Measurements from ENCODE around the gene CAMK2G.

DNA sequence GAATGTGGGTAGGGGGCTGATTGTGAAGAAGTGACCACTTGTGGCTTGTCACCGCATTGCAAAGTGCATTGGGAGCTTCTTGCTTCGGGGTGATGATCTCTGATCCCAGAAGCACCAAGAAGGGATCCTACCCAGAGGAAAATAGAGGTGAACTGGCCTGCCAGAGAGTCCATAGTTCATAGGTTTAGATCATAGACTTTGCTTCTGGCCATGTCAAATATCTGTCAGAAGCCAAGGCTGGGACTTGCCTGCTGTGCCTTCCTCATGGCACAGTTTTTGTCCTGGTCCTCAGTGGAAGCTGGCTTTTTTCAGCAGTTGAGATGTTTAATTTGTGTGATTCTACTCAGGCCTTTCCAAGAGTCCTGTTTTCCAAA, 87.9 kb downstream of the CAMK2G start:
- TF ChIP-seq, protein P1, sequence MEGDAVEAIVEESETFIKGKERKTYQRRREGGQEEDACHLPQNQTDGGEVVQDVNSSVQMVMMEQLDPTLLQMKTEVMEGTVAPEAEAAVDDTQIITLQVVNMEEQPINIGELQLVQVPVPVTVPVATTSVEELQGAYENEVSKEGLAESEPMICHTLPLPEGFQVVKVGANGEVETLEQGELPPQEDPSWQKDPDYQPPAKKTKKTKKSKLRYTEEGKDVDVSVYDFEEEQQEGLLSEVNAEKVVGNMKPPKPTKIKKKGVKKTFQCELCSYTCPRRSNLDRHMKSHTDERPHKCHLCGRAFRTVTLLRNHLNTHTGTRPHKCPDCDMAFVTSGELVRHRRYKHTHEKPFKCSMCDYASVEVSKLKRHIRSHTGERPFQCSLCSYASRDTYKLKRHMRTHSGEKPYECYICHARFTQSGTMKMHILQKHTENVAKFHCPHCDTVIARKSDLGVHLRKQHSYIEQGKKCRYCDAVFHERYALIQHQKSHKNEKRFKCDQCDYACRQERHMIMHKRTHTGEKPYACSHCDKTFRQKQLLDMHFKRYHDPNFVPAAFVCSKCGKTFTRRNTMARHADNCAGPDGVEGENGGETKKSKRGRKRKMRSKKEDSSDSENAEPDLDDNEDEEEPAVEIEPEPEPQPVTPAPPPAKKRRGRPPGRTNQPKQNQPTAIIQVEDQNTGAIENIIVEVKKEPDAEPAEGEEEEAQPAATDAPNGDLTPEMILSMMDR (conservative IDR thresholded peaks at IDR 0.05 in 1 of 2, IDR thresholded peaks at IDR 0.05 in 1 of 2; ENCODE audit: extremely low read depth in 1 of 2, insufficient read depth in 1 of 2, low read depth in 1 of 2, low read length in 2 of 2), result no peak
- no peak for TF ChIP-seq EZH2 (IDR thresholded peaks at IDR 0.05; ENCODE audit: borderline replicate concordance, low read length)
